GM18868 (cell line): ENCODE results near the gene AFF3.

ENCODE experiments used
- ATAC-seq: cut with Tn5 transposase; IDR thresholded peaks from one replicate; pipeline ENCODE4 v1.9.1; 2021; ENCODE audit warnings: mild to moderate bottlenecking, moderate library complexity; ENCODE audit not compliant: unreplicated experiment

AFF3 gene

DNA sequence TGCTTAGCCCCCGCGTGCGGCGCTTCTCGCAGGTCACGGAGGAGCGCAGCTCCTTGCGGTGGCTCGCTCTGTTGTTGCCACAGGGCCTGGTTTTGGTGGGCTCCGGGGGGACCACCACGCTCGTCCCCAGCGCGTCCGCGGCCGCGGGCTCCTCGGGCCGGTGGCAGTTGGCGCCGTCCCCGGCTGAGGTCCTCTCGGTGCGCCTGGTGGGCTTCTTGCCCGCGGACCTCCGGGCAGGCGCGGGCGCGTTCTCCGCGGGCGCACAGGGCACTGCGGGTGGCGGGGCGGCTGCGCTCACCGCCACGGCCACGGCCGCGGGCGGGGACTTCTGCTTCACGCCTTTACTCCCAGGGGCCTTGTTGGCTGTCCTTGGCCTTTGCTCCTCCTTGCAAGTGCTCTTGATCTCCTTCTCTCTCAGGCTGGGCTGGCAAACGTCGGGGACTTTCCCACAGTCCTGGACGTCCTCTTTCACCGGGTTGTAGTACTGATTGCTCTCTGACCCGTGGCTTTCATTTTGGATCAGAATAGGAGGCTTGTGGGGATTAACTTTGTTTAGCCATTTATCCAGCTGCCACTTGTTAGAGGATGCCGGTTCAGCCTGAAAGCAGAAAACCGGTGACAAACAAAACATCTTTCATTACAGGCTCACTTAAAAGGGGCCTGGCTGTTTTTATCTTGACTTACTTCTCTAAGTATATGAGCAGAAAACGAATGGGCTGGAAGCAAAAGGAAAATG is 548.5 kb downstream of the AFF3 start:
- no peak for ATAC-seq

DNA sequence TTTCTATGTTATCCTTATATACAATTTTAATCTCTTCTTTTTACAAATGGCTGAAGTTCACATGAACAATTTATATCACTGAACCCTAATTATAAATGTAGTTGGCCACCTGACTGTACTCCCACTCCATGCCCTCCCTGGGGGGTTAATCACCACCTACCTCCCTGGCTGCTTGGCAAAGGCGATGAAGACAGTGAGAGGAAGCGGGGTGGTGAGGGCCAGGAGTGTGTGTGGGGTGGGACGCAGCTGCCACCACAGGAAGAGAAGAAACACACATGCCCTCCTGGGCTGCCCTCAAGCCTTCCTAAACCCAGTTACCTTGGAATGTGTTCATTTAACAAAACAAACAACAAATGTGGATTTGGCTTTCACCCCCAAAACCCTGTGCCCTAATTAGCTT is 565.6 kb downstream of the AFF3 start:
- no peak for ATAC-seq

DNA sequence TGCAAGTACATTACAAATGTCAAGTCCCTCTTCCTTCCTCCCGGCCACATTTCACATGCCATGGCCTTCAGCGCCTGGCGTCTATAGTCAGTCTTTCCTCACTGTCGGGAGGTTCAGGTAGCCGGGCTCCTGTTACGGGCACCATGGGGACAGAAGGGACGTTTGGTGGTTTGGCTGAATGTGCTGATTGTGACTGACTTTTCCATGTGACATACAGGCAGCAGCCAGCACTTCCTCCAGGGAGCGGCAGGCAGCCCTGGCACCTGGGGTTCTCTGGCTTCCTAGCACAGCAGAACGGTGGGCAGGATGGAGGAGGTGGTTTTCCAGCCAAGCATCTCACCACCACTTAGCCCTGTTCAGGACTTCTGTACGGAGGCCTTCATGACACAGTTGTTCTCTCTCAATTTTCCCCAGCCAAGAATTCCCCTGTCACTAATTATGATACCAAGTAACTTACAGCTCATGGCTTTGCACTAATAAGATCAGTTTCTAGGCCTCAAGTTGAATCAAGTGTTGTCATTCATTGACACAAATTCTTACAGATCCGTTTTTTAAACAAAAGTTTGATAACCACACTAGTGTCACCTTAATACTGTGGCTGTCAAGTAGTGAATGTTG is 568.6 kb downstream of the AFF3 start:
- no peak for ATAC-seq

DNA sequence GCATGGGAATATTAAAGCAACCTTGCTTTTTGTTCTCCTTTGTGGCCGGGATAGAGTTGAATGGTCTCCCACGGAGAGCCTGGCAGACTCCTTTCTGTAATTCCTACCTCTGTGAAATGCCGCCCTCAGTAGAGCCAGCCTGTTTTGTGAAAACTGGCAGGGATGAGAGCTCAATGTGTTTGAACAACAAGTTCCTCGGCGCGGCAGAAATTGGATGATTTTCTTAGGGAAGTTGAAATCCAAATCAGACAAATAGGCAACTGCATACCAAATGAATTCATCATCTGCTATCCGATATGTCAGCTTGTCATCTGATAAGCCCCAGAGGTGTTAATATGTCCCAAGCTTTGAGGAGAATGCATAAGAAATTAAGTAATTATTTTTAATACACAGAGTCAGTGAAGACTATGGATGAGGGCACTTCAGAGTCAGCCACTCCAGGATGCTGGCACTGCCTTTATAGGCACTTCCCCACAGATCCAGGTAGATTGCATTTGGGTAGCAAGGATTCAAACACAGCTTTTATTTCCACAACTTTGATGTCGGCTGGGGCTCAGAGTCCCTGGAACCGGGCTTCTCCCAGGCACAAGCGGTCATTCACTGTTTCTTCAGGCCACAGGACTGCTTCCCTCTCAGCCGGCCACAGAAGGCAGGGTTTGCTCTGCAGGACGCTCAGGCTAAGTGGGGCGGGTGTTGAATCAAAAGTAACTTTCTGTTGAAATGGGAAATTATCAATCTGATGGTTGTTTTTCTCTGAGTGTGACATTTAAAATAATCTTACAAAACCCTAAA is 569.8 kb downstream of the AFF3 start:
- ATAC-seq, result no peak

DNA sequence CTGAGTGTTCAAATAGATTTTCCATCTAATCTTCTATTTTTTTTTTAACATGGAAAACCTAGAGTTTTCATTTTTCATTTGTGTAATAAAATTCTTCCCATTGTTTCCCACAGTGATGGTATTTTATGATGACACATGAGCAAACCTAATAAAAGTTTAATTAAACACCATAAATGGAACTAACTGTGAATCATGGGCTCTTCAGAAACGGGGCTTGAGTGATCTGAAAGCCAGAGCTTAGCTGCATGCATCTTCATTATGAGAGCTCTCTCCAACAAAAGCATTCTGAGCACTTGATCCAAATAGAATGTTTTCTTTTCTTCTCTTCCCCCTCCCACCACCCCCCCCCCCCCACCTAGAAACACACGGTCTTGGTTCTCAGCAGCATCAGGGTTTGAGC is 570.4 kb downstream of the AFF3 start:
- ATAC-seq, result no peak

DNA sequence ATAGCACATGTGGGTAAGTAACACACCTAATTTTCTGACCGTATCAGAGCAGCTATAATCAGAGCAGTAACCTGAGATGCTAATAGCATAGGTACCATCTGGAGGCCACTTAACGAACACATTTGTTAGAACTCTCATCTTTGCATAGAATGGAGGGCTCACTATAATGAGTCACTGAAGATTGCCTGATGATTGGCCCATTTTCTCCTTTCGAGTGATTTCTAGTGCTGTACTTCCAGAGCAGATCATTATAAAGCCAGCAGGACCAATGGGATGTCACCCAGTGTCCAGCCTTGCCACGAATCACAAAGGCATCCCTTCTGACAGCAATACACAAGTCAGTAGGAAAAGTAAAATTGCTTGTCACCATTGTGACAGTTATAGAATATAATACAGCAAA is 570.9 kb downstream of the AFF3 start:
- no peak for ATAC-seq

DNA sequence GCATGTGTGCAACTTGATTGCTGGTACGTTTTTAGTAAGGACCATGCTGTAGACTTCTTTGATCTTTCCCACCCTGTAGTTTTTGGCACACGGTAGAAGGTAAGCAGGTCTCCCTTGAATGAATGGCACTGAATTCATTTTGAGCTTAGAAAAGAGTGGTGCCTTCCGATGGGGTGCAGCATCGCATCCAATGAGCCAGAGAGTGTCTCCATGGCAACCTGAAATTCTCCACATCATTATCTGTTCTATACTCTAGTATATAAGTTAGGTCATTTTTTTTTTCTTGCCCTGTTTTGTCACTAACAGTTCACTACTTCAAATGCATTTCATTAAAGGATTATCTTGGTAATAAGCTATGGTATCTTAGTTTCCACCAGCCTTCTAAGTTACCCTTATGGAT is 571.4 kb downstream of the AFF3 start:
- ATAC-seq, result no peak

DNA sequence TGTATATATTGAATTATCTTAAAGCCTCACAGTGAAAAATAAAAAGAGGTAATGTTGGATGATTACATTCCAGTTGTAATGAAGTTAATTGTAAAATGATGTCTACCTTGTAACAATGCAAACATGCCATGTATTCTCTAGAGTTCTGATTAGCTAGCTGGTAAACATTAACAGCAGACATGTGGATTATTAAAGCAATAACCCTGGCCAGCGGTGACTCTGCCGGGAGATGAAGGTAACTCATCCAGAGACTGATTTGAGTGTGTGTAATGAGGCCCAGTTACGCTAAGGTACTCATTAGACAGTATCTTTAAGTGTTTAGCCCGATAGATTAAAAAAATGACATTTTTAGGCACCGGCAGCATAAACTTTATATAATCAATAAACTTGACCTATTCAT is 573.0 kb downstream of the AFF3 start:
- ATAC-seq, result no peak

DNA sequence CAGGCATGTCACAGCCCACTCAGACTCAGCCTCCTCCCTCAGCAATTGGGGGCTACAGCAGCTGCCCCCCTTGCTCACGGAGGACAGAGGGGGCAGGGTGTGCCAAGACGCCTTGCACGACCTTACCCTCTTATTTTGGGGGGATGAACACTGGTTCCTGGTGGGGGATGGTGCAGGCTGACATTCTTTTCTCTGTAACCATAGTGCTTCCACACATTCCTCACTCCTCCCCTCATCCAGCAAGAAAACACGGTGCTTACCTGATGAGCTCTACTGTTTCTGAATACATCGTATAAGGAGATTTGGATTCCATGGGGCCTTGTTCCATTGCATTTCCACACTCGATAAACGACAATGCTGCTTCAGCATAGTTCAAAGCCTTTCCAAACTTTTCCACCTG is 577.2 kb downstream of the AFF3 start:
- ATAC-seq, result no peak

DNA sequence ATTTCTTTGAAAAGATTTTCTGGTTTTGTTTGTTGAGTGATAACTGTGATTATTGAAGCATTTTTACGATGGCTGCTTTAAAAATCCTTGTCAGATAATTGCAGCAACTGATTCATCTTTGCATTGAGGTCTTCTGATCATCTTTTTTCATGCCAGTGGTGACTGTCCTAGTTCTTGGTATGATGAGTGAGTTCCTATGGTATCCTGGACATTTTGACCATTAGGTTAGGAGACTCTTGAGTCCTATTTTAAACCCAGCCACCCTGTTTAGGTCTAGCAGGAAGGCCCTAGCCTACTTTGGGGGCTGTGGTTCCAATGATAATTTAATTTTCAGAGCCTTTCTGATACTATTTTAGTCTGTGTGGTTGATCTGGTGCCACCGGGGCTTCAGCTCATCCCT is 579.9 kb downstream of the AFF3 start:
- ATAC-seq, result no peak

DNA sequence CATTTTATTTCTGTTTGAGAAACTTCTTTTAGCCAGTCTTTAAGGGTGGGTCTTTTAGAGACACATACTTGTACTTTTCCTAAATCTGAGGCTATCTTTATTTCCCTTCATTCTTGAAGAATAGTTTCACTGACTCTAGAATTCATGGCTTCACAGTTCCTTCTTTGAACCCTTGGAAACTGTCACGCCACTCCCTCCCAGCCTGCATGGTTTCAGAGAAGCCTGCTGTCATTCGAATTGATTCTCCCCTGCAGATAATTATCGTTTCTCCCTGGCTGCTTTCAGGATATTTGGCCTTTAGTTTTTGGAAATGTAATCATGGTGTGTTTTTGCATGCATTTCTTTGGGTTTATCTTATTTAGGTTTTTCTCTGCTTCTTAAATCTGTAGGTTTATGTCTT is 580.6 kb downstream of the AFF3 start:
- ATAC-seq, result no peak

DNA sequence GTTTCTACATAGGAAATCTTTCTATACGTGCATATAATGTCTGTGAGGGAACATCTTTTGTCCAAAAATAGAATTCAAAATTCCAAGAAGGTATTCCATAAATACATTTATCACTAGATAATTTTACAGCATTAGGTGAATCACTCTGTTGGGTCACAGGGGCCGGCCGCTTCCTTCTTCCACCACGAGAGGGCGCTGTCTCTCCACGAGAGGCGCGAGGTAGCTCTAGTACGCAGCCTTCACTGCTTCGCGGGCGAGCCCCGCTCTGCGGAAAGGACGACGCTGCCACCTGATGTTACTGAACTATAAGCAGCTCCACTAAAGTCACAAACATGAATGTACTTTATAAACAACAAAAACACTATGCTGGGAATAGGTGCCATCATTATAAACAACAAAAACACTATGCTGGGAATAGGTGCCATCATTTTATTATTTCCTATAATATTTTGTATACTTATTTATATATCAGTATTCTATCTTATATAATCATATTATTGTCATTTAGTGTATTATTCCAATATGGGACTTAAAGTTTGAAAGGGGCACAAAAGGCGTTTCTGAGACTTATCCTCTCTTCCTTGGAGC is 583.2 kb downstream of the AFF3 start:
- peak; percentile 78 for ATAC-seq

DNA sequence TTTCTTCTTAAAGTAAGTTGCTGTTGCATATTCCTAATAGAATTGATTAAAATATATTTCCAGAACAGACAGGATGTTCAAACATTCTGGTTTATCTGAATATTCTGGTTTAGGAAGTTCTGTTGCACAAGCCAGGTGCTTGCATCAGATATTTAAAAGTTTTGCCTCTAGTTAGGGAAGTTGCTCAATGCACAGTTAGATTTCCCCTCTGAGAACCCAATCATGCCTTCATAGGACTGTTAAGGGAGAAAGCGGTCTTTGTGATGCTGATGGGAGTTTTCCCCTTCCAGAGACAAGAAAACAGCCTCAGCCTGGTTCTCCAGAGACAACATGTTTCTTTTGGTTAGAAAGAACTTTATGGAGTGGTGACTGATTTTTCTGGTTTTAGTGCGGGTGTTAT is 587.0 kb downstream of the AFF3 start:
- ATAC-seq, result no peak

DNA sequence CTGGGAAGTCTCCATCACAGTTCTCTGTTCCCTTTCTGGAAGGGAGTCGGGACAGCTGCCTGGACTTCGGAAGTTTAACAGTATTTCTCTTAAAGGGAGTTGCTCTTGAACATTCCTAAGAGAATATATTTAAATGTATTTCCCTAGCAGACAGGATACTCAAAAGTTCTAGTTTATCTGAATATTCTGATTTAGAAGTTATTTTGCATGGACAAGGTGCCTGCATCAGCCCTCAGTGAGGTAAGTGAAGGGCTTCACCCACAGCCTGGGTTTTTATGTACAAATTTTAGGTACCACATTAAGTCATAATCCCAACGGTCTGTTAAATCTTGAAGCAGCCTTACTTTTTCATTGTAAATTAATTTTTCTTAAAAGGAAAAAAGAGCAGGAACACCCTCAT is 587.5 kb downstream of the AFF3 start:
- ATAC-seq, result no peak

DNA sequence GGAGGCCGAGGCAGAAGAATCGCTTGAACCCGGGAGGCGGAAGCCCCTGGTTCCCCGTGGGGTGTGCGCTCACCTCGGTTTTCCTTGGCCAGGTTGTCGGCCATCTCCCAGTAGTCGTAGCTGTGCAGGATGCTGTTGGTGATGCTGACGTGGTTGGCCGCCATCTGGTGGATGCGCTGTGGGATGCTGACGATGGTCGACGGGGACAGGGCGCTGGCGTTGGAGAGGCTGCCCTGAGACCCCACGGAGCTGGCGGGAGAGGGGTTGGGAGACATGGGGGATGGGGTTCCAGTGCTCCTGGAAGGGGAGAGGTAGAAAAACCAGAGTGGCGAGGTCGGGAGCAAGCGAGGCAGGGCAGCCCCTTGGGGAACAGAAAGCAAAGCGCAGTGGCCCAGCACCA is 588.2 kb downstream of the AFF3 start:
- no peak for ATAC-seq

DNA sequence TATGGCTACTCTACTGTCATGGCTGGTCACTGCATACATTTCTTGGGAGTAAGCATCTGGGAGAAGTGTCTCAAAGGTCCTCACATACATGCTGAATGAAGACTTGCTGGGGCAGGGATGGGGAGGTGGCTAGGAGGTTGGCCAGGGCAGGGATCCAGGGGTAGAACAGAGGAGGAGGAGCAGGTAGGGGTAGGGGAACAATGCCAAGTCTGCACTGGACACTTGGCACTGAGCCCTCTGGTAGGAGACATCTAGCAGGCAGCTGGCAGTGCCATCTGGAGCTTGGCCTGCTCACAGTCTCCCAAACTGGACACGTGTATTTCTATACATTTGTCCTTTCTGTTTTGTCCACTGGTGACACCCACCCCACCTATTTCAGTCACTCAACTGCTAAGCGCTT is 589.9 kb downstream of the AFF3 start:
- ATAC-seq, result no peak

DNA sequence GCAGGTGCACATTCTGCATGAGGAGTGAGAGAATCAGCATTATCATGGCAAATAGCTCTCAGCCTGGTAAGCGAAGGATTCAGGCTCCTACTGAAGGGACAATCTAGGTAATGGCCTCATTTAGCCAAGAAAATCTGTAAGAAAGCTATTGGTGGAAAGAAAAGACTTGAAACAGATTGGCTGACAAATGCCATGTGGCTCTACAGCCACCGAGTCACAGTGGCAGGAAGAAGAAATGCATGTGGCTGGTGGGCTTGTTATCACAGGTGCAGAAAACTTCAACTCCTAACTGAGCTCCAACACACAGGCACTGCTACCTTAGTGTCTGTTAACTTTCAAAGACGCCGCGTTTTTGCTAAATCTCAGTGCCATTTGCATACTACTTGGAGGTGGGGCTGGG is 592.0 kb downstream of the AFF3 start:
- ATAC-seq, result no peak

DNA sequence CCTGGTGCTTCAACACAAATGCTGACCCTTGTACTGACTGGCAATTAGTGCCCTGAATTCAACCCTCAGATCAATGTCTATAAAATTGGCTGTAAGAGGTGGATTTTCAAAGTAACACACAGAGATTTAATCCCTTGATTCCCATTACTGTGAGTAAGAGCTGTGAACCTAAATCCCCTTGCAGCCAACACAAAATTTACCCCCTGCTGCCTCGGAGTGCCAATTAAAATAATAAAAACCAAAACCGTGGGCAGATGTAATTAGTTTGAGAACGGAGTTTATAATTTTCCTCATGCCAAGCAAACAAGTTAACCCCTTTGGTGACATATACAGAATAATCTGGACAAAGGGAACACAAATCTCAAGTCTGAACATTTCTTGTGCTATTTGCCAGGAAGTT is 596.8 kb downstream of the AFF3 start:
- no peak for ATAC-seq

DNA sequence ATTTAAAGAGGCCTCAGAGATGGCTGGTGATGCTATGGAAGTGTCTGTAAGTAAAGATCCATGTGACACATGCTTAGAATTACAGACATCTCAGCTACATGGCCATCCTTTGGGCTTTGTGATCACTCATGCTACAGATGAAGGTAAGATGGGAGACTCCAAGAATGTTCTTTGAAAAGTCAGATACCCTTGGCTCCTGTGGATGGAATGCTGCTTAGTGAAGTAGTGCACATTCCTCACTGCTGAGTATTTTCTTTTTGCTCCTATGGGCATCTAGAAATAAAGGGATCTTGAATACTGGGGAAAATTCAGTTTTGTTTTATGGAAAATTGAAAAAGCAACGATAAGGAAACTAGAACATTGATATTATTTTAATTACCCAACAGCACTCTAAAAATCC is 597.3 kb downstream of the AFF3 start:
- ATAC-seq, result no peak

DNA sequence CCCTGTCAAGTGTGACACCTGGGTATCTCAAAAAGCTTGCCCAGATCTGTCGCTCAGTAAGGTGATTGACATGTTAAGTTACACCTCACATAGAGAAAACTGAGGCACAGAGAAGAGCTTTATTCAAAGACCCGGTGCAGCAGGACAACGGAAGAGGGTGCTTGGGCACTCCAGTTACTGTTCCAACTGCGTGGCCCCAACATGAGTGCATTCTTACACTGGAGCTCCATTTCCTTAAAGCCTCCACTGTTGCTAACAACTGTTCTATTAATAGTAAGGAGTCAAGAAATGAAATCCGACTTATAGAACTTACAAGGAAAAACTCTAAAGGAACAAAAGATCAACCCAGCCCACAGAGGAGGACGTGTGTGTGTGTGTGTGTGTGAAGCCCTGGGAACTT is 597.8 kb downstream of the AFF3 start:
- no peak for ATAC-seq

DNA sequence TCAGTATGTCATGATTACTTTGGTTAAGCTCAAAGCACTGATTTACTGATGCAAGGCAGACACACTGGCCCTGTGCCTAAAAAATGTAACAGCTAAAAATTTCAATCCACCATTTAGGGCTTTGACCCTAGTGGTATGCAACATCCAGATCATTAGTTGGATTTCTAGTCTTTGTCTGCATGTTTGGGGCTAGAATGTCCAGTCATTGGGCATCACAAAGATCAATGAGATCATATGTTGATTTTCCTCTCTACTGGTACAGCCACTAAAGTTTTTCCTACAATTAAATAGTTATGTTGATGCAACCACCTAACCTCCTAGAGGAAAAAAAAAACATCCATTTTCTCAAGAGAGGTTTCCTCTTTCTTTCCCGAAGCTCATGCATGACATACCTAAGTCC is 599.1 kb downstream of the AFF3 start:
- no peak for ATAC-seq
